Body of pancreas (tissue), 4 donors: ENCODE data around the gene CYTH3. TPM values are rescaled to one million over a fixed set of nuclear protein-coding genes. Genes with fewer than 3 reads are reported as not detected.

Source experiments
- ATAC-seq: fragments of 150-250 bp; one replicate; pipeline ENCODE4 v1.9.1; 2016
- DNase-seq, 4 donors: peaks; one replicate each; pipeline ENCODE4 v3.0.0-alpha.2; 2019
- H3K27ac ChIP-seq, 4 donors: fragments of 200-600 bp; sonication (generic); 1 replicate in 3 of 4; 2 replicates in 1 of 4; pipeline versions ENCODE4 v1.5.1 to v1.6.1; 2016 to 2019; ENCODE audit warnings: mild to moderate bottlenecking in 1 of 4, mixed read lengths in 1 of 4, moderate library complexity in 1 of 4
- H3K27me3 ChIP-seq, 2 donors: fragments of 200-600 bp; sonication (generic); one replicate each; pipeline ENCODE4 v1.6.0; 2016; ENCODE audit warnings: mild to moderate bottlenecking in 1 of 2
- H3K36me3 ChIP-seq, 2 donors: fragments of 200-600 bp; sonication (generic); replicated peaks in 1 of 2; 2 replicates each; pipeline ENCODE4 v1.5.1; 2016; ENCODE audit warnings: low read depth in 2 of 2; ENCODE audit not compliant: insufficient read depth in 1 of 2
- H3K4me1 ChIP-seq: fragments of 200-600 bp; sonication (generic); one replicate; pipeline ENCODE4 v1.6.0; 2016
- H3K4me3 ChIP-seq, 2 donors: fragments of 200-600 bp; sonication (generic); 1 replicate in 1 of 2; 2 replicates in 1 of 2; pipeline ENCODE4 v1.5.1; 2016 to 2019
- H3K9me3 ChIP-seq, 3 donors: fragments of 200-600 bp; sonication (generic); 1 replicate in 2 of 3; 2 replicates in 1 of 3; pipeline ENCODE4 v1.5.1; 2016
- CTCF ChIP-seq, 7 experiments: fragments of 450-650 bp in 4 of 7; fragments of 200-600 bp in 3 of 7; sonication (generic) in 3 of 7; IDR thresholded peaks; one replicate each; pipeline ENCODE4 v1.5.1; 2016 to 2019; ENCODE audit warnings: antibody characterized with exemption in 7 of 7
- POLR2A ChIP-seq, 3 donors: fragments of 450-650 bp; IDR thresholded peaks; one replicate each; pipeline ENCODE4 v1.6.1; 2016; ENCODE audit warnings: antibody characterized with exemption in 3 of 3, mild to moderate bottlenecking in 2 of 3
- WGBS, 2 donors: methylation state at CpG; one replicate each; pipeline ENCODE4 v1.1.5; 2017; 5-methylcytosine and 5-hydroxymethylcytosine counted together
- intact Hi-C: fragments of 100-400 bp; cut with DNase I; formaldehyde crosslinking; loops from one replicate; pipeline ENCODE4 v1.15.1; 2023
- total RNA-seq, 2 donors: library from RNA; depleted of rRNA; stranded (reverse); fragments of >200 nt; gene quantifications; one replicate each; pipeline ENCODE4 v1.1.0, GENCODE V29; 2016

CYTH3 gene
- total RNA-seq, 2 donors from 2014 or later: 14.0 to 18.8 TPM

GRCh38 chr7:6210621-6211372, 61.6 kb downstream of the CYTH3 start:
- DNase-seq (no peak), ATAC-seq (no peak)
- Histone ChIP-seq H3K36me3 (no peaks in the 10 kb centered on the region), H3K27ac (no peak overlapping the region), H3K4me3 (no peak overlapping the region), H3K9me3 (no peaks in the 10 kb centered on the region), H3K4me1 (no peaks in the 10 kb centered on the region), H3K27me3 (no peaks in the 10 kb centered on the region)
- TF ChIP-seq CTCF (IDR thresholded peaks at IDR 0.05) (no peak), POLR2A (IDR thresholded peaks at IDR 0.05) (no peak)
- 78 to 87% methylated on average over 7 of the region's 7 CpGs for WGBS, 2 donors
- intact Hi-C loops: no loop called here

- no peak overlapping the region for H3K27ac ChIP-seq
- no peaks in the 10 kb centered on the region for H3K36me3 ChIP-seq
- TF ChIP-seq POLR2A (IDR thresholded peaks at IDR 0.05) (no peak), CTCF (IDR thresholded peaks at IDR 0.05) (no peak)
- DNase-seq (no peak), ATAC-seq (no peak)
- no peaks in the 10 kb centered on the region for H3K4me1 ChIP-seq
- intact Hi-C loops: no loop called here
- H3K9me3 ChIP-seq: no peaks in the 10 kb centered on the region
- 72 to 79% methylated on average over 6 of the region's 6 CpGs for WGBS, 2 donors
- H3K27me3 ChIP-seq: no peaks in the 10 kb centered on the region
- H3K4me3 ChIP-seq: no peak overlapping the region
Observed at GRCh38 chr7:6209340-6209739, 63.1 kb downstream of the CYTH3 start.

GRCh38 chr7:6208573-6209328, 63.7 kb downstream of the CYTH3 start:
- Histone ChIP-seq H3K4me3 (no peak overlapping the region), H3K36me3 (no peaks in the 10 kb centered on the region)
- no peak for ATAC-seq

GRCh38 chr7:6205971-6206660, 66.3 kb downstream of the CYTH3 start:
- 86 to 88% methylated on average over 3 of the region's 3 CpGs for whole genome bisulfite sequencing, 2 donors
- Histone ChIP-seq H3K27me3 (no peaks in the 10 kb centered on the region), H3K9me3 (no peaks in the 10 kb centered on the region), H3K4me1 (no peaks in the 10 kb centered on the region), H3K4me3 (no peak overlapping the region), H3K36me3 (no peaks in the 10 kb centered on the region), H3K27ac (no peak overlapping the region)
- TF ChIP-seq CTCF (IDR thresholded peaks at IDR 0.05) (no peak), POLR2A (IDR thresholded peaks at IDR 0.05) (no peak)
- no peak for DNase-seq
- intact Hi-C loops: no loop called here
- no peak for ATAC-seq

More at GRCh38 chr7:6208573-6209328, 63.7 kb downstream of the CYTH3 start:
- WGBS, 2 donors: 94 to 96% methylated on average over 5 of the region's 5 CpGs
- no peak overlapping the region for H3K27ac ChIP-seq
- no peaks in the 10 kb centered on the region for H3K9me3 ChIP-seq
- no peak for DNase-seq
- no peak for TF ChIP-seq CTCF (IDR thresholded peaks at IDR 0.05)
- TF ChIP-seq POLR2A (IDR thresholded peaks at IDR 0.05): no peak
- no peaks in the 10 kb centered on the region for H3K4me1 ChIP-seq
- no peaks in the 10 kb centered on the region for H3K27me3 ChIP-seq
- intact Hi-C loops: no loop called here
